ENCODE results near the gene SKIC2. TPM values are rescaled to one million over a fixed set of nuclear protein-coding genes. Genes with fewer than 3 reads are reported as not detected.

Gene SKIC2
- total and polyA plus RNA-seq, 2 of the 8 experiments (the other 6 are each of a cell fraction or from before 2014, with no cell fraction given) = 42.1 to 59.7 TPM

DNA sequence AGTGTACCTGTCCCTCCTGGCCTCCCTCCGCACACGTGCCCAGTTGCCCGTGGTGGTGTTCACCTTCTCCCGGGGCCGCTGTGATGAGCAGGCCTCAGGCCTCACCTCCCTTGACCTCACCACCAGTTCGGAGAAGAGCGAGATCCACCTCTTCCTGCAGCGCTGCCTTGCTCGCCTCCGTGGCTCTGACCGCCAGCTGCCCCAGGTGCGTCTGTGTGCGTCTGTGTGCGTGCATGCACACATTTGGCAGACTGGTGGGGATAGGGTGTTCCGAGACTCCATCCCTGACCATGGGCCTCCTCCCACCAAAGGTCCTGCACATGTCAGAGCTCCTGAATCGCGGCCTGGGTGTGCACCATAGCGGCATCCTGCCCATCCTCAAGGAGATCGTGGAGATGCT lies 4.9 kb downstream of the SKIC2 start (continued):
- TF ChIP-seq E2F6 (IDR thresholded peaks at IDR 0.05) (no peak), TCF12 (IDR thresholded peaks at IDR 0.05; ENCODE audit: low read depth, low read length) (no peak), RAD21 (IDR thresholded peaks at IDR 0.05 in 1 of 2, conservative IDR thresholded peaks at IDR 0.05 in 1 of 2; ENCODE audit: low read depth in 2 of 2, low read length in 2 of 2) (no peak), BACH1 (IDR thresholded peaks at IDR 0.05; ENCODE audit: low read length) (no peak), POU5F1 (IDR thresholded peaks at IDR 0.05; ENCODE audit: low read depth, low read length) (no peak), SUZ12 (IDR thresholded peaks at IDR 0.05; ENCODE audit: low read length) (no peak), EGR1 (IDR thresholded peaks at IDR 0.05; ENCODE audit: borderline replicate concordance, low read depth, low read length) (no peak), SRF (IDR thresholded peaks at IDR 0.05; ENCODE audit: low read depth, low read length) (no peak)
